H1 (cell line): Measurements from ENCODE around the gene CAMK2D. TPM values are rescaled to one million over a fixed set of nuclear protein-coding genes. Genes with fewer than 3 reads are reported as not detected.

Experiments
- CTCF ChIA-PET: fragments of 300-600 bp; sonication (Branson Sonifier 250); formaldehyde crosslinking; loops from one replicate; lab custom pipeline; 2021; ENCODE audit not compliant: partially characterized antibody; lab: Charles Lee
- POLR2A ChIA-PET: fragments of 300-600 bp; sonication (Branson Sonifier 250); formaldehyde crosslinking; loops from one replicate; lab custom pipeline; 2021; ENCODE audit warnings: inconsistent platforms; ENCODE audit not compliant: partially characterized antibody; lab: Charles Lee
- DNase-seq, 2 experiments: peaks; one replicate each; pipeline versions ENCODE4 v3.0.0 to v3.0.0-alpha.2; 2010 to 2022; ENCODE audit warnings: low spot score in 2 of 2, low read depth in 1 of 2, mixed read lengths in 1 of 2
- FAIRE-seq: peaks from 2 replicates; lab custom pipeline; 2011; peaks lifted over from hg19 to GRCh38; lab: Jason Lieb, UNC
- H2AFZ ChIP-seq: 2 replicates; pipeline ENCODE4 v1.8.1; 2012; ENCODE audit warnings: low read length, inconsistent platforms
- H2AK5ac ChIP-seq: 2 replicates; pipeline ENCODE4 v1.6.1; 2013; ENCODE audit warnings: low read depth, low read length
- H2BK120ac ChIP-seq: replicated peaks from 2 replicates; pipeline ENCODE3; 2013; ENCODE audit warnings: low read depth, low read length, inconsistent platforms
- H2BK12ac ChIP-seq: 2 replicates; pipeline ENCODE4 v1.6.1; 2013; ENCODE audit warnings: low read depth, low read length
- H2BK15ac ChIP-seq: 2 replicates; pipeline ENCODE4 v1.6.1; 2013; ENCODE audit warnings: low read length
- H2BK20ac ChIP-seq: 2 replicates; pipeline ENCODE4 v1.6.1; 2013; ENCODE audit warnings: low read length
- H2BK5ac ChIP-seq: 2 replicates; pipeline ENCODE4 v1.6.1; 2013; ENCODE audit warnings: low read depth, low read length
- H3K14ac ChIP-seq: 2 replicates; pipeline ENCODE4 v1.6.1; 2013; ENCODE audit warnings: inconsistent platforms; ENCODE audit not compliant: insufficient read length
- H3K18ac ChIP-seq: 2 replicates; pipeline ENCODE4 v1.6.1; 2013; ENCODE audit warnings: low read length; ENCODE audit errors: extremely low read depth
- H3K23ac ChIP-seq: 2 replicates; pipeline ENCODE4 v1.6.1; 2013; ENCODE audit warnings: inconsistent platforms; ENCODE audit not compliant: insufficient read length
- H3K23me2 ChIP-seq: 2 replicates; pipeline ENCODE4 v1.6.1; 2013; ENCODE audit warnings: low read depth, low read length
- H3K27ac ChIP-seq: 2 replicates; pipeline ENCODE4 v1.6.1; 2011; ENCODE audit warnings: low read depth, low read length, inconsistent platforms
- H3K27me3 ChIP-seq, 4 experiments: replicated peaks in 1 of 4; 1 replicate in 1 of 4; 2 replicates in 3 of 4; pipeline versions ENCODE4 v1.6.1 to v1.8.1; 2011 to 2013; ENCODE audit warnings: low read length in 3 of 4, mild to moderate bottlenecking in 3 of 4, inconsistent platforms in 2 of 4, mixed read lengths in 2 of 4, moderate library complexity in 1 of 4; ENCODE audit not compliant: control insufficient read depth in 3 of 4, insufficient read depth in 3 of 4; ENCODE audit errors: extremely low read depth in 1 of 4
- H3K36me3 ChIP-seq, 4 experiments: 2 replicates each; pipeline versions ENCODE4 v1.6.1 to v1.8.1; 2011 to 2013; ENCODE audit warnings: mild to moderate bottlenecking in 4 of 4, low read length in 3 of 4, moderate library complexity in 2 of 4, control low read depth in 1 of 4, inconsistent platforms in 1 of 4; ENCODE audit not compliant: insufficient read depth in 4 of 4, control insufficient read depth in 2 of 4
- H3K4ac ChIP-seq: replicated peaks from 2 replicates; pipeline ENCODE3; 2013; ENCODE audit warnings: low read length, low read depth, mixed read lengths, inconsistent platforms; ENCODE audit not compliant: insufficient read length
- H3K4me1 ChIP-seq, 4 experiments: replicated peaks in 1 of 4; 1 replicate in 1 of 4; 2 replicates in 3 of 4; pipeline versions ENCODE4 v1.6.1 to v1.8.1; 2011 to 2013; ENCODE audit warnings: low read length in 3 of 4, inconsistent platforms in 2 of 4, mixed read lengths in 1 of 4; ENCODE audit not compliant: insufficient read depth in 4 of 4, control insufficient read depth in 3 of 4
- H3K4me2 ChIP-seq, 2 experiments: 2 replicates each; pipeline versions ENCODE4 v1.6.1 to v1.8.1; 2011 to 2013; ENCODE audit warnings: low read depth in 2 of 2, low read length in 2 of 2, control low read depth in 1 of 2, inconsistent platforms in 1 of 2, mild to moderate bottlenecking in 1 of 2; ENCODE audit not compliant: insufficient read depth in 1 of 2
- H3K4me3 ChIP-seq, 4 experiments: fragments of 200-600, 300-600 bp in 1 of 4; sonication (generic), shearing (Covaris generic), sonication (Bioruptor Twin) in 1 of 4; 2 replicates each; pipeline versions ENCODE4 v1.5.1 to v1.8.1; 2011 to 2016; ENCODE audit warnings: low read length in 4 of 4, low read depth in 3 of 4, control low read depth in 2 of 4, inconsistent platforms in 2 of 4, mild to moderate bottlenecking in 2 of 4, mixed read lengths in 1 of 4, moderate library complexity in 1 of 4; ENCODE audit not compliant: insufficient read depth in 2 of 4; ENCODE audit errors: extremely low read depth in 1 of 4
- H3K56ac ChIP-seq: replicated peaks from 2 replicates; pipeline ENCODE3; 2013; ENCODE audit warnings: low read depth, mild to moderate bottlenecking, mixed read lengths, low read length, inconsistent platforms; ENCODE audit not compliant: insufficient read length
- H3K79me1 ChIP-seq: 2 replicates; pipeline ENCODE4 v1.6.1; 2013; ENCODE audit warnings: low read depth, low read length, control low read depth
- H3K79me2 ChIP-seq, 2 experiments: 2 replicates each; pipeline versions ENCODE4 v1.6.1 to v1.8.1; 2012 to 2013; ENCODE audit warnings: low read length in 2 of 2, mild to moderate bottlenecking in 2 of 2, inconsistent platforms in 1 of 2; ENCODE audit not compliant: insufficient read depth in 2 of 2, control insufficient read depth in 1 of 2
- H3K9ac ChIP-seq, 4 experiments: replicated peaks in 1 of 4; 1 replicate in 1 of 4; 2 replicates in 3 of 4; pipeline versions ENCODE4 v1.6.1 to v1.8.1; 2011 to 2013; ENCODE audit warnings: low read depth in 3 of 4, low read length in 3 of 4, control low read depth in 2 of 4, mild to moderate bottlenecking in 2 of 4, moderate library complexity in 2 of 4, inconsistent platforms in 1 of 4; ENCODE audit errors: extremely low read depth in 1 of 4
- H3K9me3 ChIP-seq, 2 experiments: 2 replicates each; pipeline versions ENCODE4 v1.6.1 to v1.8.1; 2012 to 2013; ENCODE audit warnings: mild to moderate bottlenecking in 2 of 2, moderate library complexity in 2 of 2, control low read depth in 1 of 2, inconsistent platforms in 1 of 2, low read depth in 1 of 2, low read length in 1 of 2, mixed read lengths in 1 of 2; ENCODE audit not compliant: insufficient read depth in 2 of 2
- H4K20me1 ChIP-seq, 2 experiments: replicated peaks in 1 of 2; 2 replicates each; pipeline versions ENCODE3 to v1.8.1; 2011 to 2013; ENCODE audit warnings: inconsistent platforms in 2 of 2, low read length in 2 of 2, mild to moderate bottlenecking in 1 of 2; ENCODE audit not compliant: insufficient read depth in 2 of 2, control insufficient read depth in 1 of 2
- H4K5ac ChIP-seq: 2 replicates; pipeline ENCODE4 v1.6.1; 2013; ENCODE audit warnings: low read length, low read depth, mixed read lengths, inconsistent platforms; ENCODE audit not compliant: insufficient read length
- H4K8ac ChIP-seq: 2 replicates; pipeline ENCODE4 v1.8.0; 2013; ENCODE audit warnings: mild to moderate bottlenecking, moderate library complexity, low read length, inconsistent platforms; ENCODE audit not compliant: insufficient read depth; ENCODE audit errors: extremely low read depth
- H4K91ac ChIP-seq: replicated peaks from 2 replicates; pipeline ENCODE3; 2013; ENCODE audit warnings: low read length, mixed read lengths, inconsistent platforms; ENCODE audit not compliant: insufficient read length
- CHD2 ChIP-seq: IDR thresholded peaks from 2 replicates; pipeline ENCODE4 v1.6.1; 2012; ENCODE audit warnings: low read length, improper control_type of control experiment
- HDAC2 ChIP-seq, 2 experiments: fragments of 300-600 bp in 1 of 2; sonication (generic) in 1 of 2; IDR thresholded peaks; 2 replicates each; pipeline ENCODE4 v1.6.1; 2011 to 2012; ENCODE audit warnings: low read depth in 2 of 2, low read length in 2 of 2, mild to moderate bottlenecking in 2 of 2, moderate library complexity in 2 of 2, borderline replicate concordance in 1 of 2, inconsistent platforms in 1 of 2
- SIRT6 ChIP-seq: IDR thresholded peaks from one replicate; pipeline ENCODE4 v1.7.1; 2012; ENCODE audit warnings: low read length, inconsistent platforms
- WGBS, 2 experiments: shearing (Covaris generic) in 1 of 2; methylation state at CpG; one replicate each; pipeline versions ENCODE4 v1.1.6 to v1.1.7; 2013 to 2015; ENCODE audit warnings: low lambda C conversion rate in 2 of 2, mixed read lengths in 2 of 2, inconsistent platforms in 1 of 2, low coverage in 1 of 2, missing lambda C conversion rate in 1 of 2; ENCODE audit not compliant: insufficient replicate concordance in 2 of 2, insufficient coverage in 1 of 2, insufficient read length in 1 of 2; ENCODE audit errors: extremely low coverage in 1 of 2, missing lambda C conversion rate in 1 of 2; 5-methylcytosine and 5-hydroxymethylcytosine counted together
- polyA plus RNA-seq, 7 experiments: library from polyadenylated mRNA; depleted of rRNA in 3 of 7; stranded (reverse) in 5 of 7; unstranded in 2 of 7; fragments of >200 nt in 5 of 7; fragments of 200-250 nt in 2 of 7; gene quantifications; 1 replicate in 5 of 7; 2 replicates in 1 of 7; 4 replicates in 1 of 7; pipeline versions ENCODE4 v1.2.1 to v1.2.3, GENCODE V29; 2011 to 2013; ENCODE audit warnings: missing spikeins in 2 of 7, mixed read lengths in 2 of 7
- total RNA-seq: library from RNA; stranded (reverse); fragmentation: NEBNext Ultra II Directional; extraction: Animal tissue kit (Norgen Biotek cat#: 25700); gene quantifications from 2 replicates; pipeline ENCODE4 v1.2.1, GENCODE V29; 2021

The CAMK2D gene
- total and polyA plus RNA-seq, 2 of the 8 experiments (the other 6 are each of a cell fraction or from before 2014, with no cell fraction given), result 3.2 to 7.0 TPM

DNA sequence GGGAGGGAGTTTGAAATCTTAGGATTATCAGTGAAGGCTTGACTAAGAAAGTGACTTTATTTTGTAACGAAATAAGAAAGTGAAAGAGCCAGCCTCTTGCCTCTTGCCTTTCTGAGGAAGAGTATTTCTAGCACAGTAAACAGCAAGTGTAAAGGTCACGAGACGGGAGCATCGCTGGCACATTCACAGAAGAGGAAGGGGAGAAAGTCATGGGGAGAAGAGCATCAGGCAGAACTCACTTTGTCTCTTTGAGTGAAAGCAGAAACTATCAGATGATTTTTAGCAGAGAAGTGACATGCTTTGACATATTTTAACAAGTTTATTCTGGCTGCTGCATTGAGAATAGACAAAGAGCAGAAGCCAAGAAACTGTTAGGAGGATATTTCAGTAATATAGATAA, 313.8 kb downstream of the CAMK2D start:
- no peak overlapping the region for H4K91ac ChIP-seq
- H3K36me3 ChIP-seq, result no peaks in the 10 kb centered on the region
- ChIA-PET POLR2A (no interaction called here), CTCF (no interaction called here)
- H2BK120ac ChIP-seq, result no peak overlapping the region
- no peak overlapping the region for H2AFZ ChIP-seq
- H2BK12ac ChIP-seq, result no peak overlapping the region
- H3K14ac ChIP-seq, result no peak overlapping the region
- no peak overlapping the region for H3K18ac ChIP-seq
- no peaks in the 10 kb centered on the region for H3K79me2 ChIP-seq
- H4K8ac ChIP-seq, result no peak overlapping the region
- FAIRE-seq (no peak), DNase-seq (no peak)
- no peak overlapping the region for H2BK15ac ChIP-seq
- H3K4me2 ChIP-seq, result no peak overlapping the region
- no peak overlapping the region for H2BK5ac ChIP-seq
- H3K27ac ChIP-seq, result no peak overlapping the region
- H3K9ac ChIP-seq, result no peak overlapping the region
- H3K4me1 ChIP-seq, result peaks cover 0 to 9% (median 2%) of the 10 kb centered on the region in 4 experiments; a peak in 3 of 7 replicates
- no peaks in the 10 kb centered on the region for H3K23me2 ChIP-seq
- H2BK20ac ChIP-seq, result no peak overlapping the region
- WGBS, 2 experiments, result 90% methylated on average over 4 of the region's 4 CpGs; no CpG with 5 or more reads in 1 of the 2 experiments
- no peaks in the 10 kb centered on the region for H3K27me3 ChIP-seq
- H4K5ac ChIP-seq, result no peak overlapping the region
- no peak overlapping the region for H3K4me3 ChIP-seq
- no peak overlapping the region for H3K56ac ChIP-seq
- no peaks in the 10 kb centered on the region for H3K79me1 ChIP-seq
- no peaks in the 10 kb centered on the region for H3K9me3 ChIP-seq
- H2AK5ac ChIP-seq, result no peak overlapping the region
- H3K4ac ChIP-seq, result no peak overlapping the region
- H4K20me1 ChIP-seq, result no peaks in the 10 kb centered on the region
- no peak overlapping the region for H3K23ac ChIP-seq
- TF ChIP-seq SIRT6 (no peak), CHD2 (no peak), HDAC2 (IDR thresholded peaks at IDR 0.05; ENCODE audit: borderline replicate concordance in 1 of 2, low read depth in 2 of 2, low read length in 2 of 2) (no peak)
